Esophagus muscularis mucosa (tissue), 3 donors: Measurements from ENCODE around the gene PACSIN2.

Source experiments
- CTCF ChIP-seq, 3 experiments: fragments of 200-600 bp in 2 of 3; fragments of 450-650 bp in 1 of 3; sonication (generic) in 2 of 3; IDR thresholded peaks; one replicate each; pipeline ENCODE4 v1.5.1; 2017 to 2019; ENCODE audit warnings: antibody characterized with exemption in 3 of 3, mild to moderate bottlenecking in 2 of 3, moderate library complexity in 1 of 3
- POLR2A ChIP-seq: fragments of 450-650 bp; IDR thresholded peaks from one replicate; pipeline ENCODE4 v1.6.1; 2017; ENCODE audit warnings: antibody characterized with exemption, moderate library complexity, mild to moderate bottlenecking, low read depth
- POLR2AphosphoS5 ChIP-seq, 2 donors: sonication (generic); formaldehyde crosslinking; IDR thresholded peaks; one replicate each; pipeline ENCODE4 v1.6.1; 2017; ENCODE audit warnings: antibody characterized with exemption in 2 of 2

DNA sequence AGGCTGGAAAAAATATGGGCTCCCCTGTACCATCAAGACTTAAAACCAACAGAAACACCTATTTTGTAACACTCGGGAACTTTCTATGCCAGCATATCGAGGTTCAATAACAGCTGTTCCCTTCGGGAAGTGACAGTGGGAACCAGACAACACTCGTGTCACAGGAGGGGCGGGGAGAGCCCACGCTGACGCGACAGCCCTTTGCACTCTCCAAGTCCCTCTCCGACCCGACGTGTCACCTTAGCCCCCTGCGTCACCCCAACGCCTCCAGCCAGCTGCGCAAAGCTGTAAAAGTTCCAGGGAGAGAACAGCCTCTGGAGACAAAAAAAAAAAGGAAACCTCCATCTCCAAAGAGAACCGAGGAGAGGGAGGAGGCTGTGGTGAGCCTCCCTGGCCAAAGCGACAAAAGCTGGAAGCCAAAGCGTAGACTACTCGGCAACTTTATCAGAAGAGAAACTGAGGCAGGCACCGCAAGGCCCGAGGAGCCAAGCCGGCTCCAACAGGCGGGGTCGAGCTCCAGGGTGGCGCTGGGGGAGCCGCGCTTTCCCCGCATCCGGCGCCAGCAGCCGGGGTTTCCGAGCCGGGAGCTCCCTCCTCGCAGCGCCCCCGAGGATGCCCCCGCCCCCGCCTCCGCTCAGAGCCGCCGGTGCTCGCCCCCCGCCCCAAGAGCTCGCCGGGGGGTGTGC, 158.6 kb downstream of the PACSIN2 start:
- TF ChIP-seq CTCF (IDR thresholded peaks at IDR 0.05) (no peak), POLR2A (peak; percentile 26), POLR2AphosphoS5 (IDR thresholded peaks at IDR 0.05) (peak; percentile 38 to 43)
